ENCODE data around the gene ITPR1.

DNA sequence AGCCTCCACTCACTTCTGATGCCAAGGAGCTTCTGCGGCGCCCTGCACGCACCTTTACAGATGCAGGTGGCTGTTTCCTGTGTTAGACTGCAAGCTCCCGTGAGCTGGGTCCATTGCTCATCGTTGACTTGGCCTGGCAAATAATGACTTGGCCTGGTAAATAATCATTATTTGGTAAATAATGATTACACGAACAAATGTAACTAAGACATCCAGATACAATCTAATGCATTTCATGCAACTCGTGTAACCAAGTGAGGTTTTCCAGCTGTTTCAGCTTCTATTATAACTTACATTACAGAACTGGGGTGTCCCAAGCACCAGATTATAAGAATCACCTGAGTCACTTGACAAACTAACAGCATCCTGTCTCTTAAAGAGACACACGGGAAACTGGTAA, 394.0 kb downstream of the ITPR1 start:
- no peak for TF ChIP-seq CTCF (conservative IDR thresholded peaks at IDR 0.05; ENCODE audit: low read depth in 2 of 2)
- TF ChIP-seq EZH2 (IDR thresholded peaks at IDR 0.05; ENCODE audit: low read depth, unreplicated experiment): no peak
- TF ChIP-seq CREB1 (CRISPR knock-in tag; IDR thresholded peaks at IDR 0.05; ENCODE audit: low read depth): no peak
- TF ChIP-seq EZH2phosphoT487 (IDR thresholded peaks at IDR 0.05; ENCODE audit: unreplicated experiment): no peak
- TF ChIP-seq POLR2AphosphoS5 (IDR thresholded peaks at IDR 0.05; ENCODE audit: low read depth): no peak
- TF ChIP-seq, protein P1, sequence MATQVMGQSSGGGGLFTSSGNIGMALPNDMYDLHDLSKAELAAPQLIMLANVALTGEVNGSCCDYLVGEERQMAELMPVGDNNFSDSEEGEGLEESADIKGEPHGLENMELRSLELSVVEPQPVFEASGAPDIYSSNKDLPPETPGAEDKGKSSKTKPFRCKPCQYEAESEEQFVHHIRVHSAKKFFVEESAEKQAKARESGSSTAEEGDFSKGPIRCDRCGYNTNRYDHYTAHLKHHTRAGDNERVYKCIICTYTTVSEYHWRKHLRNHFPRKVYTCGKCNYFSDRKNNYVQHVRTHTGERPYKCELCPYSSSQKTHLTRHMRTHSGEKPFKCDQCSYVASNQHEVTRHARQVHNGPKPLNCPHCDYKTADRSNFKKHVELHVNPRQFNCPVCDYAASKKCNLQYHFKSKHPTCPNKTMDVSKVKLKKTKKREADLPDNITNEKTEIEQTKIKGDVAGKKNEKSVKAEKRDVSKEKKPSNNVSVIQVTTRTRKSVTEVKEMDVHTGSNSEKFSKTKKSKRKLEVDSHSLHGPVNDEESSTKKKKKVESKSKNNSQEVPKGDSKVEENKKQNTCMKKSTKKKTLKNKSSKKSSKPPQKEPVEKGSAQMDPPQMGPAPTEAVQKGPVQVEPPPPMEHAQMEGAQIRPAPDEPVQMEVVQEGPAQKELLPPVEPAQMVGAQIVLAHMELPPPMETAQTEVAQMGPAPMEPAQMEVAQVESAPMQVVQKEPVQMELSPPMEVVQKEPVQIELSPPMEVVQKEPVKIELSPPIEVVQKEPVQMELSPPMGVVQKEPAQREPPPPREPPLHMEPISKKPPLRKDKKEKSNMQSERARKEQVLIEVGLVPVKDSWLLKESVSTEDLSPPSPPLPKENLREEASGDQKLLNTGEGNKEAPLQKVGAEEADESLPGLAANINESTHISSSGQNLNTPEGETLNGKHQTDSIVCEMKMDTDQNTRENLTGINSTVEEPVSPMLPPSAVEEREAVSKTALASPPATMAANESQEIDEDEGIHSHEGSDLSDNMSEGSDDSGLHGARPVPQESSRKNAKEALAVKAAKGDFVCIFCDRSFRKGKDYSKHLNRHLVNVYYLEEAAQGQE (IDR thresholded peaks at IDR 0.05; ENCODE audit: unreplicated experiment): no peak
- TF ChIP-seq, protein P2, sequence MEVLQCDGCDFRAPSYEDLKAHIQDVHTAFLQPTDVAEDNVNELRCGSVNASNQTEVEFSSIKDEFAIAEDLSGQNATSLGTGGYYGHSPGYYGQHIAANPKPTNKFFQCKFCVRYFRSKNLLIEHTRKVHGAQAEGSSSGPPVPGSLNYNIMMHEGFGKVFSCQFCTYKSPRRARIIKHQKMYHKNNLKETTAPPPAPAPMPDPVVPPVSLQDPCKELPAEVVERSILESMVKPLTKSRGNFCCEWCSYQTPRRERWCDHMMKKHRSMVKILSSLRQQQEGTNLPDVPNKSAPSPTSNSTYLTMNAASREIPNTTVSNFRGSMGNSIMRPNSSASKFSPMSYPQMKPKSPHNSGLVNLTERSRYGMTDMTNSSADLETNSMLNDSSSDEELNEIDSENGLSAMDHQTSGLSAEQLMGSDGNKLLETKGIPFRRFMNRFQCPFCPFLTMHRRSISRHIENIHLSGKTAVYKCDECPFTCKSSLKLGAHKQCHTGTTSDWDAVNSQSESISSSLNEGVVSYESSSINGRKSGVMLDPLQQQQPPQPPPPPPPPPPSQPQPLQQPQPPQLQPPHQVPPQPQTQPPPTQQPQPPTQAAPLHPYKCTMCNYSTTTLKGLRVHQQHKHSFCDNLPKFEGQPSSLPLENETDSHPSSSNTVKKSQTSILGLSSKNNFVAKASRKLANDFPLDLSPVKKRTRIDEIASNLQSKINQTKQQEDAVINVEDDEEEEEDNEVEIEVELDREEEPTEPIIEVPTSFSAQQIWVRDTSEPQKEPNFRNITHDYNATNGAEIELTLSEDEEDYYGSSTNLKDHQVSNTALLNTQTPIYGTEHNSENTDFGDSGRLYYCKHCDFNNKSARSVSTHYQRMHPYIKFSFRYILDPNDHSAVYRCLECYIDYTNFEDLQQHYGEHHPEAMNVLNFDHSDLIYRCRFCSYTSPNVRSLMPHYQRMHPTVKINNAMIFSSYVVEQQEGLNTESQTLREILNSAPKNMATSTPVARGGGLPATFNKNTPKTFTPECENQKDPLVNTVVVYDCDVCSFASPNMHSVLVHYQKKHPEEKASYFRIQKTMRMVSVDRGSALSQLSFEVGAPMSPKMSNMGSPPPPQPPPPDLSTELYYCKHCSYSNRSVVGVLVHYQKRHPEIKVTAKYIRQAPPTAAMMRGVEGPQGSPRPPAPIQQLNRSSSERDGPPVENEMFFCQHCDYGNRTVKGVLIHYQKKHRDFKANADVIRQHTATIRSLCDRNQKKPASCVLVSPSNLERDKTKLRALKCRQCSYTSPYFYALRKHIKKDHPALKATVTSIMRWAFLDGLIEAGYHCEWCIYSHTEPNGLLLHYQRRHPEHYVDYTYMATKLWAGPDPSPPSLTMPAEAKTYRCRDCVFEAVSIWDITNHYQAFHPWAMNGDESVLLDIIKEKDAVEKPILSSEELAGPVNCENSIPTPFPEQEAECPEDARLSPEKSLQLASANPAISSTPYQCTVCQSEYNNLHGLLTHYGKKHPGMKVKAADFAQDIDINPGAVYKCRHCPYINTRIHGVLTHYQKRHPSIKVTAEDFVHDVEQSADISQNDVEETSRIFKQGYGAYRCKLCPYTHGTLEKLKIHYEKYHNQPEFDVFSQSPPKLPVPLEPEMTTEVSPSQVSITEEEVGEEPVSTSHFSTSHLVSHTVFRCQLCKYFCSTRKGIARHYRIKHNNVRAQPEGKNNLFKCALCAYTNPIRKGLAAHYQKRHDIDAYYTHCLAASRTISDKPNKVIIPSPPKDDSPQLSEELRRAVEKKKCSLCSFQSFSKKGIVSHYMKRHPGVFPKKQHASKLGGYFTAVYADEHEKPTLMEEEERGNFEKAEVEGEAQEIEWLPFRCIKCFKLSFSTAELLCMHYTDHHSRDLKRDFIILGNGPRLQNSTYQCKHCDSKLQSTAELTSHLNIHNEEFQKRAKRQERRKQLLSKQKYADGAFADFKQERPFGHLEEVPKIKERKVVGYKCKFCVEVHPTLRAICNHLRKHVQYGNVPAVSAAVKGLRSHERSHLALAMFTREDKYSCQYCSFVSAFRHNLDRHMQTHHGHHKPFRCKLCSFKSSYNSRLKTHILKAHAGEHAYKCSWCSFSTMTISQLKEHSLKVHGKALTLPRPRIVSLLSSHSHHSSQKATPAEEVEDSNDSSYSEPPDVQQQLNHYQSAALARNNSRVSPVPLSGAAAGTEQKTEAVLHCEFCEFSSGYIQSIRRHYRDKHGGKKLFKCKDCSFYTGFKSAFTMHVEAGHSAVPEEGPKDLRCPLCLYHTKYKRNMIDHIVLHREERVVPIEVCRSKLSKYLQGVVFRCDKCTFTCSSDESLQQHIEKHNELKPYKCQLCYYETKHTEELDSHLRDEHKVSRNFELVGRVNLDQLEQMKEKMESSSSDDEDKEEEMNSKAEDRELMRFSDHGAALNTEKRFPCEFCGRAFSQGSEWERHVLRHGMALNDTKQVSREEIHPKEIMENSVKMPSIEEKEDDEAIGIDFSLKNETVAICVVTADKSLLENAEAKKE (CRISPR knock-in tag; IDR thresholded peaks at IDR 0.05): no peak
- TF ChIP-seq JUNB (IDR thresholded peaks at IDR 0.05; ENCODE audit: unreplicated experiment): no peak
- TF ChIP-seq STAT1 (IDR thresholded peaks at IDR 0.05; ENCODE audit: unreplicated experiment): no peak

Measured in GM23338 (cell line).